HepG2 (cell line): ENCODE data around the gene NOL4L. TPM values are rescaled to one million over a fixed set of nuclear protein-coding genes. Genes with fewer than 3 reads are reported as not detected.
A peak's percentile ranks its signal among the peaks of the same experiment; 100 is the strongest.

Experiments used
- NR1H2 ChIP-seq: sonication (generic); formaldehyde crosslinking; IDR thresholded peaks from 2 replicates; pipeline ENCODE4 v1.8.1; 2022; ENCODE audit warnings: low read depth, missing genetic modification reagents, borderline replicate concordance
- ZNF3 ChIP-seq: IDR thresholded peaks from 2 replicates; pipeline ENCODE4 v1.7.0; 2017; ENCODE audit warnings: inconsistent platforms
- polyA plus RNA-seq, 8 experiments: library from polyadenylated mRNA; depleted of rRNA in 3 of 8; stranded (reverse) in 7 of 8; unstranded in 1 of 8; fragments of >200 nt; fragmentation: Illumina TruSeq in 4 of 8; extraction: Trizol in 4 of 8; gene quantifications; 2 replicates each; pipeline versions ENCODE4 v1.2.1 to v1.2.3, GENCODE V29; 2011 to 2016; ENCODE audit warnings: low read depth in 4 of 8, missing spikeins in 1 of 8, mixed read lengths in 1 of 8; ENCODE audit not compliant: insufficient read depth in 1 of 8
- total RNA-seq, 5 experiments: library from RNA; depleted of rRNA; stranded (reverse); fragments of >200 nt; fragmentation: Illumina TruSeq; extraction: Trizol; gene quantifications; 2 replicates each; pipeline ENCODE4 v1.2.3, GENCODE V29; 2016; ENCODE audit warnings: low read depth in 1 of 5
- TF ChIP-seq, protein P1 (sequence below), 2 experiments: fragments of 450-650 bp in 1 of 2; sonication (generic) in 1 of 2; formaldehyde crosslinking in 1 of 2; IDR thresholded peaks; 2 replicates each; pipeline versions ENCODE4 v1.6.1 to v1.8.0; 2016 to 2022; ENCODE audit warnings: antibody characterized with exemption in 1 of 2, mild to moderate bottlenecking in 1 of 2, missing genetic modification reagents in 1 of 2
- TF ChIP-seq, protein P2 (sequence below): sonication (generic); formaldehyde crosslinking; IDR thresholded peaks from 2 replicates; pipeline ENCODE4 v1.5.1; 2020; ENCODE audit warnings: missing genetic modification reagents, mild to moderate bottlenecking, borderline replicate concordance
- TF ChIP-seq, protein P3 (sequence below): sonication (generic); formaldehyde crosslinking; IDR thresholded peaks from 2 replicates; pipeline ENCODE4 v1.4.0; 2020; ENCODE audit warnings: missing genetic modification reagents
- TF ChIP-seq, protein P4 (sequence below): IDR thresholded peaks from 2 replicates; pipeline ENCODE4 v1.6.1; 2016; ENCODE audit warnings: missing genetic modification reagents, missing compliant biosample characterization
- TF ChIP-seq, protein P5 (sequence below): sonication (generic); formaldehyde crosslinking; IDR thresholded peaks from 2 replicates; pipeline ENCODE4 v1.4.0; 2020; ENCODE audit warnings: missing genetic modification reagents
- TF ChIP-seq, protein P6 (sequence below): sonication (generic); formaldehyde crosslinking; IDR thresholded peaks from 2 replicates; pipeline ENCODE4 v1.4.0; 2020; ENCODE audit warnings: low read depth, missing genetic modification reagents

The NOL4L gene
- total and polyA plus RNA-seq, 2 of the 13 experiments (the other 11 are each of a cell fraction or from before 2014, with no cell fraction given) = 16.6 to 35.4 TPM

DNA sequence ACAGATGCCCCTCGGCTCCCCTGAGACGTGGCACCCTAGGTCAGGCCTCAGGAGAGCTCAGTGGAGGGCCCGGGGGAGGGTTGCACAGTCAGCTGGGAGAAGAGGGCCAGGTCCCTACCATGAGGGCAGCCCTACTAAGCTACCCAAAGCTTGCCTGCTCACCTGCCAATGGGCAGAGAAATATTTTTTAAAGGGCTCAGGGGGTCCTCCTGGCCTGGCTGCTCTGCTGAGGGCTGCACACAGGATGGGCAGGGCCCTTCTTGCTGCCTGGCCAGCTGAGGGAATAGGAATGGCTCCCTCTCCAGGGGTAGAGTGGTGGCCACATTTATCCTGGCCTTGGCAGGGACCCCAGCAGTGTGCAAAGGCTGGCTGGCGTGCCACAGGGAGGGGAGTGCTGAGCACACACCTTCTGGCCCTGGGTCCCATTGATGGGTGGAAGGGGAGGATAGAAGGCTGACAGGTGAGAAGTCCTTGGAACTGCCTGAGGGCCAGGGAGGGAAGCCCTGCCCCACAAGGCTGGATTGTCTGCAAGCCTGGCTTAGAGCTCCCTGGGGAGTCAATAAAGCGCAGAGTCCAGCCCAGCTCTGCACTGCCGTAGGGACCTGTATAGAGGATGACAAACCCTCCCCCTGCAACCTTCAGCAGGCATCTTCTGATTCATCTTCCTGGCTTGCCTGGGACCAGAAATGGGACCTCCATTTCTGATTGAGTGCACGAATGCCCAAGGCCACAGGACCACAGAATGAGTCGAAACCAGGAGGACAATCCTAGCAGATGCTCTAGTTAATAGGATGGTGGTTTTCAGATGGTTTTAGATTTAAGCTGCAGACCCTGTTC is 62.1 kb downstream of the NOL4L start (continued):
- TF ChIP-seq, protein P1, sequence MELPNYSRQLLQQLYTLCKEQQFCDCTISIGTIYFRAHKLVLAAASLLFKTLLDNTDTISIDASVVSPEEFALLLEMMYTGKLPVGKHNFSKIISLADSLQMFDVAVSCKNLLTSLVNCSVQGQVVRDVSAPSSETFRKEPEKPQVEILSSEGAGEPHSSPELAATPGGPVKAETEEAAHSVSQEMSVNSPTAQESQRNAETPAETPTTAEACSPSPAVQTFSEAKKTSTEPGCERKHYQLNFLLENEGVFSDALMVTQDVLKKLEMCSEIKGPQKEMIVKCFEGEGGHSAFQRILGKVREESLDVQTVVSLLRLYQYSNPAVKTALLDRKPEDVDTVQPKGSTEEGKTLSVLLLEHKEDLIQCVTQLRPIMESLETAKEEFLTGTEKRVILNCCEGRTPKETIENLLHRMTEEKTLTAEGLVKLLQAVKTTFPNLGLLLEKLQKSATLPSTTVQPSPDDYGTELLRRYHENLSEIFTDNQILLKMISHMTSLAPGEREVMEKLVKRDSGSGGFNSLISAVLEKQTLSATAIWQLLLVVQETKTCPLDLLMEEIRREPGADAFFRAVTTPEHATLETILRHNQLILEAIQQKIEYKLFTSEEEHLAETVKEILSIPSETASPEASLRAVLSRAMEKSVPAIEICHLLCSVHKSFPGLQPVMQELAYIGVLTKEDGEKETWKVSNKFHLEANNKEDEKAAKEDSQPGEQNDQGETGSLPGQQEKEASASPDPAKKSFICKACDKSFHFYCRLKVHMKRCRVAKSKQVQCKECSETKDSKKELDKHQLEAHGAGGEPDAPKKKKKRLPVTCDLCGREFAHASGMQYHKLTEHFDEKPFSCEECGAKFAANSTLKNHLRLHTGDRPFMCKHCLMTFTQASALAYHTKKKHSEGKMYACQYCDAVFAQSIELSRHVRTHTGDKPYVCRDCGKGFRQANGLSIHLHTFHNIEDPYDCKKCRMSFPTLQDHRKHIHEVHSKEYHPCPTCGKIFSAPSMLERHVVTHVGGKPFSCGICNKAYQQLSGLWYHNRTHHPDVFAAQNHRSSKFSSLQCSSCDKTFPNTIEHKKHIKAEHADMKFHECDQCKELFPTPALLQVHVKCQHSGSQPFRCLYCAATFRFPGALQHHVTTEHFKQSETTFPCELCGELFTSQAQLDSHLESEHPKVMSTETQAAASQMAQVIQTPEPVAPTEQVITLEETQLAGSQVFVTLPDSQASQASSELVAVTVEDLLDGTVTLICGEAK (IDR thresholded peaks at IDR 0.05) = no peak
- TF ChIP-seq, protein P1 (CRISPR knock-in tag; IDR thresholded peaks at IDR 0.05) = peak; percentile 75
- no peak for TF ChIP-seq ZNF3 (CRISPR knock-in tag)
- TF ChIP-seq, protein P2, sequence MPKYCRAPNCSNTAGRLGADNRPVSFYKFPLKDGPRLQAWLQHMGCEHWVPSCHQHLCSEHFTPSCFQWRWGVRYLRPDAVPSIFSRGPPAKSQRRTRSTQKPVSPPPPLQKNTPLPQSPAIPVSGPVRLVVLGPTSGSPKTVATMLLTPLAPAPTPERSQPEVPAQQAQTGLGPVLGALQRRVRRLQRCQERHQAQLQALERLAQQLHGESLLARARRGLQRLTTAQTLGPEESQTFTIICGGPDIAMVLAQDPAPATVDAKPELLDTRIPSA = no peak
- TF ChIP-seq, protein P3, sequence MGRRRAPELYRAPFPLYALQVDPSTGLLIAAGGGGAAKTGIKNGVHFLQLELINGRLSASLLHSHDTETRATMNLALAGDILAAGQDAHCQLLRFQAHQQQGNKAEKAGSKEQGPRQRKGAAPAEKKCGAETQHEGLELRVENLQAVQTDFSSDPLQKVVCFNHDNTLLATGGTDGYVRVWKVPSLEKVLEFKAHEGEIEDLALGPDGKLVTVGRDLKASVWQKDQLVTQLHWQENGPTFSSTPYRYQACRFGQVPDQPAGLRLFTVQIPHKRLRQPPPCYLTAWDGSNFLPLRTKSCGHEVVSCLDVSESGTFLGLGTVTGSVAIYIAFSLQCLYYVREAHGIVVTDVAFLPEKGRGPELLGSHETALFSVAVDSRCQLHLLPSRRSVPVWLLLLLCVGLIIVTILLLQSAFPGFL = no peak
- TF ChIP-seq, protein P4, sequence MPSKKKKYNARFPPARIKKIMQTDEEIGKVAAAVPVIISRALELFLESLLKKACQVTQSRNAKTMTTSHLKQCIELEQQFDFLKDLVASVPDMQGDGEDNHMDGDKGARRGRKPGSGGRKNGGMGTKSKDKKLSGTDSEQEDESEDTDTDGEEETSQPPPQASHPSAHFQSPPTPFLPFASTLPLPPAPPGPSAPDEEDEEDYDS (CRISPR knock-in tag) = peak; percentile 68; the same call in 1 of the 2 replicates
- no peak for TF ChIP-seq NR1H2 (CRISPR knock-in tag)
- TF ChIP-seq, protein P5, sequence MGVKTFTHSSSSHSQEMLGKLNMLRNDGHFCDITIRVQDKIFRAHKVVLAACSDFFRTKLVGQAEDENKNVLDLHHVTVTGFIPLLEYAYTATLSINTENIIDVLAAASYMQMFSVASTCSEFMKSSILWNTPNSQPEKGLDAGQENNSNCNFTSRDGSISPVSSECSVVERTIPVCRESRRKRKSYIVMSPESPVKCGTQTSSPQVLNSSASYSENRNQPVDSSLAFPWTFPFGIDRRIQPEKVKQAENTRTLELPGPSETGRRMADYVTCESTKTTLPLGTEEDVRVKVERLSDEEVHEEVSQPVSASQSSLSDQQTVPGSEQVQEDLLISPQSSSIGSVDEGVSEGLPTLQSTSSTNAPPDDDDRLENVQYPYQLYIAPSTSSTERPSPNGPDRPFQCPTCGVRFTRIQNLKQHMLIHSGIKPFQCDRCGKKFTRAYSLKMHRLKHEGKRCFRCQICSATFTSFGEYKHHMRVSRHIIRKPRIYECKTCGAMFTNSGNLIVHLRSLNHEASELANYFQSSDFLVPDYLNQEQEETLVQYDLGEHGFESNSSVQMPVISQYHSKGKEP (CRISPR knock-in tag) = 0 out of 2 replicates have a peak, but pooled peaks have one; percentile 27
- TF ChIP-seq, protein P6, sequence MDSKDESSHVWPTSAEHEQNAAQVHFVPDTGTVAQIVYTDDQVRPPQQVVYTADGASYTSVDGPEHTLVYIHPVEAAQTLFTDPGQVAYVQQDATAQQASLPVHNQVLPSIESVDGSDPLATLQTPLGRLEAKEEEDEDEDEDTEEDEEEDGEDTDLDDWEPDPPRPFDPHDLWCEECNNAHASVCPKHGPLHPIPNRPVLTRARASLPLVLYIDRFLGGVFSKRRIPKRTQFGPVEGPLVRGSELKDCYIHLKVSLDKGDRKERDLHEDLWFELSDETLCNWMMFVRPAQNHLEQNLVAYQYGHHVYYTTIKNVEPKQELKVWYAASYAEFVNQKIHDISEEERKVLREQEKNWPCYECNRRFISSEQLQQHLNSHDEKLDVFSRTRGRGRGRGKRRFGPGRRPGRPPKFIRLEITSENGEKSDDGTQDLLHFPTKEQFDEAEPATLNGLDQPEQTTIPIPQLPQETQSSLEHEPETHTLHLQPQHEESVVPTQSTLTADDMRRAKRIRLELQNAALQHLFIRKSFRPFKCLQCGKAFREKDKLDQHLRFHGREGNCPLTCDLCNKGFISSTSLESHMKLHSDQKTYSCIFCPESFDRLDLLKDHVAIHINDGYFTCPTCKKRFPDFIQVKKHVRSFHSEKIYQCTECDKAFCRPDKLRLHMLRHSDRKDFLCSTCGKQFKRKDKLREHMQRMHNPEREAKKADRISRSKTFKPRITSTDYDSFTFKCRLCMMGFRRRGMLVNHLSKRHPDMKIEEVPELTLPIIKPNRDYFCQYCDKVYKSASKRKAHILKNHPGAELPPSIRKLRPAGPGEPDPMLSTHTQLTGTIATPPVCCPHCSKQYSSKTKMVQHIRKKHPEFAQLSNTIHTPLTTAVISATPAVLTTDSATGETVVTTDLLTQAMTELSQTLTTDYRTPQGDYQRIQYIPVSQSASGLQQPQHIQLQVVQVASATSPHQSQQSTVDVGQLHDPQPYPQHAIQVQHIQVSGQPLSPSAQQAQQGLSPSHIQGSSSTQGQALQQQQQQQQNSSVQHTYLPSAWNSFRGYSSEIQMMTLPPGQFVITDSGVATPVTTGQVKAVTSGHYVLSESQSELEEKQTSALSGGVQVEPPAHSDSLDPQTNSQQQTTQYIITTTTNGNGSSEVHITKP (CRISPR knock-in tag) = peak; percentile 56; the same call in 1 of the 2 replicates
